A673 (cell line): ENCODE measurements around the gene CEP63. TPM values are rescaled to one million over a fixed set of nuclear protein-coding genes. Genes with fewer than 3 reads are reported as not detected.

Experiments used
- BruUV-seq: library from RNA; stranded (reverse); fragments of 400-500 nt; replicated peaks from 2 replicates; lab custom pipeline; 2021; lab: Mats Ljungman, UMichigan
- CTCF ChIA-PET: fragments of 300-600 bp; sonication (Branson Sonifier 250); formaldehyde crosslinking; loops from one replicate; lab custom pipeline; 2022; ENCODE audit warnings: antibody characterized with exemption; lab: Charles Lee
- POLR2A ChIA-PET: fragments of 300-600 bp; sonication (Branson Sonifier 250); formaldehyde crosslinking; loops from one replicate; lab custom pipeline; 2022; ENCODE audit warnings: antibody characterized with exemption; ENCODE audit not compliant: low non-redundant PET; lab: Charles Lee
- DNase-seq: peaks from one replicate; pipeline ENCODE4 v3.0.0-alpha.2; 2015; ENCODE audit warnings: low spot score
- H3K27ac ChIP-seq: fragments of 200-600 bp; sonication (generic); 2 replicates; pipeline ENCODE4 v1.5.1; 2016; ENCODE audit warnings: mixed run types, low read depth, mild to moderate bottlenecking, mixed read lengths, antibody characterized with exemption, low read length; ENCODE audit not compliant: poor library complexity, severe bottlenecking
- H3K27me3 ChIP-seq: fragments of 200-600 bp; sonication (generic); replicated peaks from 2 replicates; pipeline ENCODE4 v1.6.1; 2017; ENCODE audit warnings: mixed run types, low read depth, mild to moderate bottlenecking, mixed read lengths, antibody characterized with exemption, low read length; ENCODE audit not compliant: insufficient read depth, poor library complexity
- H3K36me3 ChIP-seq: fragments of 200-600 bp; sonication (generic); 2 replicates; pipeline ENCODE4 v1.6.1; 2016; ENCODE audit warnings: mixed run types, mild to moderate bottlenecking, mixed read lengths, antibody characterized with exemption, low read length; ENCODE audit not compliant: insufficient read depth, poor library complexity, severe bottlenecking
- H3K4me1 ChIP-seq: fragments of 200-600 bp; sonication (generic); 2 replicates; pipeline ENCODE4 v1.6.1; 2017; ENCODE audit warnings: mixed run types, mild to moderate bottlenecking, mixed read lengths, antibody characterized with exemption, low read length; ENCODE audit not compliant: insufficient read depth, poor library complexity, severe bottlenecking
- H3K4me3 ChIP-seq: fragments of 200-600 bp; sonication (generic); 2 replicates; pipeline ENCODE4 v1.5.1; 2016; ENCODE audit warnings: low read depth, mixed run types, mild to moderate bottlenecking, mixed read lengths, low read length; ENCODE audit not compliant: poor library complexity, severe bottlenecking
- H3K9me3 ChIP-seq: fragments of 200-600 bp; sonication (generic); 2 replicates; pipeline ENCODE4 v1.6.1; 2016; ENCODE audit warnings: mixed run types, low read depth, mild to moderate bottlenecking, mixed read lengths, antibody characterized with exemption, low read length; ENCODE audit not compliant: poor library complexity, severe bottlenecking
- CTCF ChIP-seq: fragments of 300-800, 200-600 bp; sonication (generic); conservative IDR thresholded peaks from 2 replicates; pipeline ENCODE4 v1.5.1; 2017; ENCODE audit warnings: low read depth, mild to moderate bottlenecking, antibody characterized with exemption, low read length, moderate library complexity, mixed read lengths
- EZH2 ChIP-seq: fragments of 200-600 bp; sonication (generic); IDR thresholded peaks from 2 replicates; pipeline ENCODE4 v1.6.1; 2017; ENCODE audit warnings: borderline replicate concordance, low read depth, mild to moderate bottlenecking, mixed read lengths, antibody characterized with exemption, low read length; ENCODE audit not compliant: poor library complexity, severe bottlenecking
- intact Hi-C: fragments of 100-400 bp; cut with micrococcal nuclease; formaldehyde crosslinking; loops from one replicate; pipeline ENCODE4 v1.10.0; 2022; ENCODE audit not compliant: unreplicated experiment
- total RNA-seq: library from RNA; stranded (reverse); gene quantifications from 2 replicates; pipeline ENCODE4 v1.2.3, GENCODE V29; 2021

CEP63 gene
- total RNA-seq, 1 experiment from 2014 or later = 29.2 TPM

GRCh38 chr3:134579141-134579665 lies 93.3 kb downstream of the CEP63 start:
- POLR2A ChIA-PET = no interaction called here
- no TSS peak for BruUV-seq
- no peak for TF ChIP-seq CTCF
- TF ChIP-seq EZH2 = no peak

GRCh38 chr3:134590766-134591165 lies 104.9 kb downstream of the CEP63 start:
- Histone ChIP-seq H3K27me3 (peaks cover 21% of the 10 kb centered on the region), H3K4me1 (no peaks in the 10 kb centered on the region), H3K4me3 (no peak overlapping the region), H3K36me3 (no peaks in the 10 kb centered on the region), H3K27ac (no peak overlapping the region), H3K9me3 (no peaks in the 10 kb centered on the region)
- DNase-seq = no peak
- intact Hi-C loops = no loop called here
- no TSS peak for BruUV-seq
- CTCF ChIA-PET = no interaction called here
- TF ChIP-seq EZH2 = no peak
- no peak for TF ChIP-seq CTCF
- POLR2A ChIA-PET = no interaction called here

More at GRCh38 chr3:134579141-134579665, 93.3 kb downstream of the CEP63 start:
- CTCF ChIA-PET = interaction anchor here (0.6 kb wide), 1 partner anchor 1464 kb away, joined by 3 read pairs; no protein-coding TSS in a partner anchor
- Histone ChIP-seq H3K4me3 (no peak overlapping the region), H3K9me3 (no peaks in the 10 kb centered on the region), H3K27ac (no peak overlapping the region), H3K36me3 (no peaks in the 10 kb centered on the region), H3K4me1 (no peaks in the 10 kb centered on the region), H3K27me3 (no peaks in the 10 kb centered on the region)
- intact Hi-C loops = no loop called here
- DNase-seq = no peak

GRCh38 chr3:134592806-134593205 lies 106.9 kb downstream of the CEP63 start:
- H3K9me3 ChIP-seq = no peaks in the 10 kb centered on the region
- no TSS peak for BruUV-seq
- H3K27me3 ChIP-seq = peaks cover 21% of the 10 kb centered on the region
- no peaks in the 10 kb centered on the region for H3K36me3 ChIP-seq
- no peak overlapping the region for H3K27ac ChIP-seq
- H3K4me1 ChIP-seq = no peaks in the 10 kb centered on the region
- no peak overlapping the region for H3K4me3 ChIP-seq
- DNase-seq = no peak
- ChIA-PET CTCF (interaction anchor here (0.6 kb wide), 1 partner anchor 270 kb away, joined by 3 read pairs; no protein-coding TSS in a partner anchor), POLR2A (no interaction called here)
- intact Hi-C loops = no loop called here
- no peak for TF ChIP-seq EZH2
- no peak for TF ChIP-seq CTCF
